Activated CD8-positive, alpha-beta memory T cell treated with anti-CD3 and anti-CD28 coated beads, Interleukin-2, amount 10 ng/mL, durations not matched to agents 7 days and 5 days (primary cell): ENCODE data around the gene C12orf50. TPM values are rescaled to one million over a fixed set of nuclear protein-coding genes. Genes with fewer than 3 reads are reported as not detected.
"Not testable (repeated sequence)": the region's sequence is repeated elsewhere in the genome, so short reads cannot be mapped to it uniquely, and the experiment has no call there.

Source experiments
- ATAC-seq: fragments of 150-1000 bp; cut with Tn5 transposase; one replicate; pipeline ENCODE4 v1.10.0; 2021; ENCODE audit warnings: moderate library complexity
- CTCF ChIA-PET: fragments of 350-600 bp; sonication (Branson Sonifier 250); formaldehyde crosslinking; loops from one replicate; lab custom pipeline; 2021; ENCODE audit warnings: antibody characterized with exemption; lab: Charles Lee
- DNase-seq: peaks from one replicate; pipeline ENCODE4 v3.0.0-alpha.2; 2020
- H3K27ac Mint-ChIP-seq: one replicate; pipeline ENCODE4 v1.8.0; 2021; ENCODE audit warnings: mild to moderate bottlenecking, mixed read lengths
- H3K27me3 Mint-ChIP-seq: one replicate; pipeline ENCODE4 v1.8.0; 2021; ENCODE audit warnings: mixed read lengths
- H3K36me3 Mint-ChIP-seq: one replicate; pipeline ENCODE4 v1.8.0; 2021; ENCODE audit warnings: mild to moderate bottlenecking, mixed read lengths
- H3K4me1 Mint-ChIP-seq: one replicate; pipeline ENCODE4 v1.8.0; 2021; ENCODE audit warnings: mixed read lengths
- H3K4me3 Mint-ChIP-seq: one replicate; pipeline ENCODE4 v1.8.0; 2021; ENCODE audit warnings: mild to moderate bottlenecking, moderate library complexity, mixed read lengths
- H3K9me3 Mint-ChIP-seq: one replicate; pipeline ENCODE4 v1.8.0; 2022; ENCODE audit warnings: low read depth, mixed read lengths
- total RNA-seq, 2 experiments: library from RNA; stranded (reverse); gene quantifications; one replicate each; pipeline ENCODE4 v1.2.3, GENCODE V29; 2021

Gene C12orf50
- total RNA-seq, 2 experiments from 2014 or later, result 0.18 TPM; not detected in 1

- H3K4me3 Mint-ChIP-seq, result no peak overlapping the region
- no peak overlapping the region for H3K27ac Mint-ChIP-seq
- H3K27me3 Mint-ChIP-seq, result no peaks in the 10 kb centered on the region
- CTCF ChIA-PET, result no interaction called here
- no peaks in the 10 kb centered on the region for H3K4me1 Mint-ChIP-seq
- no peak for DNase-seq
- H3K9me3 Mint-ChIP-seq, result peaks cover 5% of the 10 kb centered on the region
- H3K36me3 Mint-ChIP-seq, result no peaks in the 10 kb centered on the region
- ATAC-seq, result no peak
Measured at GRCh38 chr12:87975879-87976278, 53.3 kb downstream of the C12orf50 start.

- CTCF ChIA-PET, result no interaction called here
- Mint-ChIP-seq H3K4me1 (no peaks in the 10 kb centered on the region), H3K4me3 (no peak overlapping the region), H3K36me3 (no peaks in the 10 kb centered on the region), H3K27me3 (no peaks in the 10 kb centered on the region), H3K9me3 (no peaks in the 10 kb centered on the region), H3K27ac (no peak overlapping the region)
- DNase-seq (no peak), ATAC-seq (no peak)
Measured at GRCh38 chr12:87967871-87968270, 61.3 kb downstream of the C12orf50 start.

- Mint-ChIP-seq H3K36me3 (no peaks in the 10 kb centered on the region), H3K27ac (no peak overlapping the region), H3K4me3 (no peak overlapping the region), H3K9me3 (no peaks in the 10 kb centered on the region), H3K27me3 (peaks cover 2% of the 10 kb centered on the region), H3K4me1 (no peaks in the 10 kb centered on the region)
- CTCF ChIA-PET, result no interaction called here
- no peak for ATAC-seq
- DNase-seq, result no peak
Measured at GRCh38 chr12:87960566-87960965, 68.6 kb downstream of the C12orf50 start.

- H3K4me1 Mint-ChIP-seq, H3K36me3 Mint-ChIP-seq, ATAC-seq, H3K27me3 Mint-ChIP-seq, H3K4me3 Mint-ChIP-seq, CTCF ChIA-PET, H3K27ac Mint-ChIP-seq, DNase-seq, H3K9me3 Mint-ChIP-seq: not testable (repeated sequence)
Measured at GRCh38 chr12:87954028-87954427, 75.2 kb downstream of the C12orf50 start.

GRCh38 chr12:87953256-87953860 lies 75.8 kb downstream of the C12orf50 start:
- H3K9me3 Mint-ChIP-seq, result no peaks in the 10 kb centered on the region
- H3K27ac Mint-ChIP-seq, result no peak overlapping the region
- ATAC-seq (no peak), DNase-seq (no peak)
- CTCF ChIA-PET, result no interaction called here
- H3K27me3 Mint-ChIP-seq, result no peaks in the 10 kb centered on the region
- no peaks in the 10 kb centered on the region for H3K36me3 Mint-ChIP-seq
- no peaks in the 10 kb centered on the region for H3K4me1 Mint-ChIP-seq
- no peak overlapping the region for H3K4me3 Mint-ChIP-seq

GRCh38 chr12:87952850-87953249 lies 76.4 kb downstream of the C12orf50 start:
- DNase-seq (no peak), ATAC-seq (no peak)
- H3K27me3 Mint-ChIP-seq, result no peaks in the 10 kb centered on the region
- H3K4me1 Mint-ChIP-seq, result no peaks in the 10 kb centered on the region
- no peak overlapping the region for H3K27ac Mint-ChIP-seq
- H3K9me3 Mint-ChIP-seq, result no peaks in the 10 kb centered on the region
- CTCF ChIA-PET, result no interaction called here
- H3K36me3 Mint-ChIP-seq, result no peaks in the 10 kb centered on the region
- H3K4me3 Mint-ChIP-seq, result no peak overlapping the region

- ATAC-seq (no peak), DNase-seq (no peak)
- Mint-ChIP-seq H3K9me3 (no peaks in the 10 kb centered on the region), H3K4me3 (no peak overlapping the region), H3K4me1 (no peaks in the 10 kb centered on the region), H3K36me3 (no peaks in the 10 kb centered on the region), H3K27ac (no peak overlapping the region), H3K27me3 (no peaks in the 10 kb centered on the region)
- CTCF ChIA-PET, result no interaction called here
Measured at GRCh38 chr12:87952223-87952622, 77.0 kb downstream of the C12orf50 start.

GRCh38 chr12:87943762-87944161 lies 85.4 kb downstream of the C12orf50 start:
- ATAC-seq, result no peak

GRCh38 chr12:87943023-87943422 lies 86.2 kb downstream of the C12orf50 start:
- Mint-ChIP-seq H3K27ac (no peak overlapping the region), H3K4me3 (no peak overlapping the region), H3K9me3 (no peaks in the 10 kb centered on the region), H3K4me1 (no peaks in the 10 kb centered on the region), H3K36me3 (no peaks in the 10 kb centered on the region), H3K27me3 (no peaks in the 10 kb centered on the region)
- no peak for ATAC-seq
- CTCF ChIA-PET, result no interaction called here
- DNase-seq, result no peak

More at GRCh38 chr12:87943762-87944161, 85.4 kb downstream of the C12orf50 start:
- no peak overlapping the region for H3K27ac Mint-ChIP-seq
- CTCF ChIA-PET, result no interaction called here
- no peak for DNase-seq
- no peak overlapping the region for H3K4me3 Mint-ChIP-seq
- no peaks in the 10 kb centered on the region for H3K4me1 Mint-ChIP-seq
- no peaks in the 10 kb centered on the region for H3K9me3 Mint-ChIP-seq
- H3K36me3 Mint-ChIP-seq, result no peaks in the 10 kb centered on the region
- H3K27me3 Mint-ChIP-seq, result no peaks in the 10 kb centered on the region

- no peak overlapping the region for H3K4me3 Mint-ChIP-seq
- no peaks in the 10 kb centered on the region for H3K36me3 Mint-ChIP-seq
- H3K27ac Mint-ChIP-seq, result no peak overlapping the region
- ATAC-seq, result no peak
- CTCF ChIA-PET, result no interaction called here
- no peak for DNase-seq
- no peaks in the 10 kb centered on the region for H3K27me3 Mint-ChIP-seq
- H3K9me3 Mint-ChIP-seq, result no peaks in the 10 kb centered on the region
- no peaks in the 10 kb centered on the region for H3K4me1 Mint-ChIP-seq
Measured at GRCh38 chr12:87939182-87939581, 90.0 kb downstream of the C12orf50 start.

GRCh38 chr12:87935216-87935615 lies 94.0 kb downstream of the C12orf50 start:
- ATAC-seq (no peak), DNase-seq (no peak)
- H3K9me3 Mint-ChIP-seq, result no peaks in the 10 kb centered on the region
- no peak overlapping the region for H3K27ac Mint-ChIP-seq
- no peaks in the 10 kb centered on the region for H3K36me3 Mint-ChIP-seq
- H3K4me1 Mint-ChIP-seq, result no peaks in the 10 kb centered on the region
- CTCF ChIA-PET, result no interaction called here
- H3K27me3 Mint-ChIP-seq, result no peaks in the 10 kb centered on the region
- no peak overlapping the region for H3K4me3 Mint-ChIP-seq

GRCh38 chr12:87933991-87934390 lies 95.2 kb downstream of the C12orf50 start:
- no peaks in the 10 kb centered on the region for H3K27me3 Mint-ChIP-seq
- CTCF ChIA-PET, result no interaction called here
- no peak for DNase-seq
- H3K9me3 Mint-ChIP-seq, result no peaks in the 10 kb centered on the region
- no peak overlapping the region for H3K4me3 Mint-ChIP-seq
- no peaks in the 10 kb centered on the region for H3K4me1 Mint-ChIP-seq
- no peak overlapping the region for H3K27ac Mint-ChIP-seq
- ATAC-seq, result no peak
- H3K36me3 Mint-ChIP-seq, result no peaks in the 10 kb centered on the region

- Mint-ChIP-seq H3K4me3 (no peak overlapping the region), H3K36me3 (no peaks in the 10 kb centered on the region), H3K27me3 (no peaks in the 10 kb centered on the region), H3K4me1 (no peaks in the 10 kb centered on the region), H3K27ac (no peak overlapping the region), H3K9me3 (no peaks in the 10 kb centered on the region)
- ATAC-seq, result no peak
- CTCF ChIA-PET, result no interaction called here
- no peak for DNase-seq
Measured at GRCh38 chr12:87931812-87932211, 97.4 kb downstream of the C12orf50 start.

GRCh38 chr12:87930627-87931026 lies 98.6 kb downstream of the C12orf50 start:
- H3K9me3 Mint-ChIP-seq, result no peaks in the 10 kb centered on the region
- DNase-seq (no peak), ATAC-seq (no peak)
- H3K4me1 Mint-ChIP-seq, result no peaks in the 10 kb centered on the region
- H3K27ac Mint-ChIP-seq, result no peak overlapping the region
- CTCF ChIA-PET, result no interaction called here
- no peaks in the 10 kb centered on the region for H3K36me3 Mint-ChIP-seq
- H3K27me3 Mint-ChIP-seq, result no peaks in the 10 kb centered on the region
- no peak overlapping the region for H3K4me3 Mint-ChIP-seq
